ENCODE measurements around the gene ZDHHC24.
"Not testable (repeated sequence)": the region's sequence is repeated elsewhere in the genome, so short reads cannot be mapped to it uniquely, and the experiment has no call there.

Gene ZDHHC24

DNA sequence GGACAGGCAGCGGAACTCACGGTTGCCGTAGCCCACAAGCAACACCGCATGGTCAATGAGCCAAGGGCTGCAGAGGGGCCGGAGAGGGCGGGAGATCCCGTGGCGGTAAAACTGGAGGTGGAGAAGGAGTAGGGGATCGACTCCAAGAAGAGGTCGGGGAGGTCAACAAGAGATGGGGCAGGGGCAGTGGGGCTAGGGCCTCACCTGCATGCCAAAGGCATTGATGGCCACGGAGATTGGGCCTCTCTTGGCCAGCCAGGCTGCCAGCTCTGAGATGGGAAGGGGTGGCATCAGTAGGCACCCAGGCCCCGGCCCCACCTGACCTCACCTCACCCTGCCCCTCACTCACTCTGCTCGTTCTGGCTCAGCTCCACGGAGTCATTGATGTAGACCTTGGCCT is 18.7 kb upstream of the ZDHHC24 start:
- no peak for DNase-seq

- no peak for DNase-seq
These were observed 18.0 kb upstream of the ZDHHC24 start for GRCh38 chr11:66563832-66564231.

DNA sequence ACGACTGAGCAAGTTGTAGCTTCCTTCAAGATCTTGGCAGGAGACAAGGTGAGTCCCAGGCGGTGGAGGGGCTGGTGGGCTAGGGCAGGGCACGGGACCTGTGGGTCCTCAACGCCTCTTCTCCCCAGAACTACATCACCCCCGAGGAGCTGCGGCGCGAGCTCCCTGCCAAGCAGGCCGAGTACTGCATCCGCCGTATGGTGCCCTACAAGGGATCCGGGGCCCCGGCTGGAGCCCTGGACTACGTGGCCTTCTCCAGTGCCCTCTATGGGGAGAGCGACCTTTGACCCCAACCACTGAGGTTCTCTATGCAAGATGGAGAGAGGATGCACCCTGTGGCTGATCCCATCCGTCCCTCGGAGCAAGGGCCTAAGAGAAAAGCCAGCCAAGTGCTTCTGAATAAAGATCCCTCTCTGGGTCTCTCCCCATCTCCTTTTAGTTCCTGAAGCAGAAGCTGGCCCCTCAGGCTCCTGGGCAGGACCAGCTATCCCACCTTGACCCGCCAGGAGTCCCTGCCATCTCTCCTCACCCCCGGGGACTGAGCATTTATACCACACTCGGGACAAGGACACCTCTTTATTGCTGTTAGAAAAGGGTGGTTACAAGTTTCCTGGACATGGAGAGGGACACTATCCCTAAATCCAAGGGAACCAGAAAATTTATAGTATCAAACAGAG is 17.2 kb upstream of the ZDHHC24 start:
- no peak for DNase-seq

GRCh38 chr11:66562275-66562674 is 16.4 kb upstream of the ZDHHC24 start:
- DNase-seq = no peak

DNA sequence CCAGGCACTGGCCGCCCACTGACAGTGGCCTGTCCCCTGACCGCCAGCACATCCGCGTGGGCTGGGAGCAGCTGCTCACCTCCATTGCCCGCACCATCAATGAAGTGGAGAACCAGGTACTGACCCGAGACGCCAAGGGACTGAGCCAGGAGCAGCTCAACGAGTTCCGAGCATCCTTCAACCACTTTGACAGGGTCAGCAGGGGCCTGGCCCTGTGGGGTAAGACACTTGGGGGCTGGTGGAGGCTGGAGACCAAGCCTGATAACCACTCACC is 16.1 kb upstream of the ZDHHC24 start:
- no peak for DNase-seq

GRCh38 chr11:66561178-66561974 is 15.5 kb upstream of the ZDHHC24 start:
- no peak for DNase-seq

- no peak for DNase-seq
These were observed 14.2 kb upstream of the ZDHHC24 start for GRCh38 chr11:66559866-66560676.

- no peak for DNase-seq
These were observed 13.5 kb upstream of the ZDHHC24 start for GRCh38 chr11:66559142-66559865.

GRCh38 chr11:66557733-66558326 is 12.0 kb upstream of the ZDHHC24 start:
- no peak for DNase-seq

GRCh38 chr11:66556086-66556485 is 10.2 kb upstream of the ZDHHC24 start:
- DNase-seq = no peak

DNA sequence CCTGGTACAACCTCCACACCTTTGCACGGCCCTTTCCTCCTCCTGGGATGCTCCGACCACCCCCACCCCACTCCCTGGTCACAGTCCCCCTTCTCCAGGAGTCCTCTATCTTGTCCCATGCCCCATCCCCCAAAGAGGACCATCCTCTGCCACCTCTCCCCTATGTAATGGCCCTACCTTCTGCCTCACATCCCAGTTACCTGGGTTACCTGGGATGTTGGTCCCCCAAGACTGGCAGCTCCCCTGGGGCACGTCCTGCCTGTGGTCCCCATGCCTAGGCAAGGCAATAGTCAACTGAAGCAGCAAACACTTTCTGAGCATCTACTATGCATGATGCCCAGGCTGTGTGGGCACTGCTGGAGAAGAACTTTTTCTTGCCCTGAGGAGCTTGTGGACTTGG is 9.6 kb upstream of the ZDHHC24 start:
- DNase-seq = no peak

DNA sequence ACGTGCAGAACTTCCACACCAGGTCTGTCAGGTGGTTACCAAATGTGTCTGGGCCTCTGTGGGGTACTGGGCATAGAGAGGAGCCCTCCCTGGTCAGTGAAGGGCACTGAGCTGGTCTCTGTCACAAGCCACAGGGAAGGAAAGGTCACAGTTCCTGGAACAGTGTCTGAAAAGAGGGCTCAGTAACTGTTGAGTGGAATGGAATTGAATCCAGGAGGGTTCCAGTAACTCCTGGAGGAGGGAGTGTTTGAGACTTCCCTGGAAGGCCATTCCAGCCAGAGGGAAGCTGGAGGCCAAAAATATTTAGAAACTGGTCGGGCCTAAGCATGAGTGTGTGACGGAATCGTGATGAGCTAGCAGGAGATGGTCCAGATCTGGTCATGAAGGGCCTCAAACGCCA is 8.8 kb upstream of the ZDHHC24 start:
- no peak for DNase-seq

DNA sequence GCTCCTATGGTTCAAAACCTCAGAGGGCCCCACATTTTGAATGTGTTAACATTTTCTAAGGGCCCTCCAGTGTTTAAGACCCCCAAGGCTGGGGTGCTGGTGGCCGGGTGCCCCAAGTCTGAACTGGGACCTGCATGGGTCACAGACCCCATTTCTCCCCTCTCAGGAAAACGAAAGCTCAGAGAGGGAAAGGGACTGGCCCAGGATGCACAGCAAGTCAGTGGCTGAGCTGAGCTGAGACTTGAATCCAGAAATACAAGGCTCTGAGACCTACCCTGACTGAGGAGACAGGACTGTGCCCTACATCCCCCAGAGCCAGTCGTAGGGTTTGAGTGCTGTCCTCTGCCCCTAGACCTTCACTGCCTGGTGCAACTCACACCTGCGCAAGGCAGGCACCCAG is 5.0 kb upstream of the ZDHHC24 start:
- no peak for DNase-seq

DNA sequence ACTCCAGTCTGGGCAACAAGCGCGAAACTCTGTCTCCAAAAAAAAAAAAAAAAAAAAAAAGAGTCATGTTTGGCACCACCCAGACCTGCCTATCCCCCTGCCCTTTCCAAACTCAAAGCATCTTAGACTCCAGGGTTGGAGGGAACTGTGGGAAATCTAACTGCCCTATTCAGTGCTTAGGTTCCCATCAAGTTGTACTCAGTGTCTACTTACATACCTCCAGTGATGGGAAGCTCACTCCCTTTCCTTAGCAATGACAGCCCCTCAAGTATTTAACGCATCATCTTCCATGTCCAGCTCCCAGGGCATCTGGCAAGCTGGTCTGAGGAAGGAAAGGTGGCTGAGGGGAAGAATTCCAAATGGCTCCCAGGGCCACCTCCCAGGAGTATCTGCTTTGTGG is 3.8 kb upstream of the ZDHHC24 start:
- DNase-seq = no peak

DNA sequence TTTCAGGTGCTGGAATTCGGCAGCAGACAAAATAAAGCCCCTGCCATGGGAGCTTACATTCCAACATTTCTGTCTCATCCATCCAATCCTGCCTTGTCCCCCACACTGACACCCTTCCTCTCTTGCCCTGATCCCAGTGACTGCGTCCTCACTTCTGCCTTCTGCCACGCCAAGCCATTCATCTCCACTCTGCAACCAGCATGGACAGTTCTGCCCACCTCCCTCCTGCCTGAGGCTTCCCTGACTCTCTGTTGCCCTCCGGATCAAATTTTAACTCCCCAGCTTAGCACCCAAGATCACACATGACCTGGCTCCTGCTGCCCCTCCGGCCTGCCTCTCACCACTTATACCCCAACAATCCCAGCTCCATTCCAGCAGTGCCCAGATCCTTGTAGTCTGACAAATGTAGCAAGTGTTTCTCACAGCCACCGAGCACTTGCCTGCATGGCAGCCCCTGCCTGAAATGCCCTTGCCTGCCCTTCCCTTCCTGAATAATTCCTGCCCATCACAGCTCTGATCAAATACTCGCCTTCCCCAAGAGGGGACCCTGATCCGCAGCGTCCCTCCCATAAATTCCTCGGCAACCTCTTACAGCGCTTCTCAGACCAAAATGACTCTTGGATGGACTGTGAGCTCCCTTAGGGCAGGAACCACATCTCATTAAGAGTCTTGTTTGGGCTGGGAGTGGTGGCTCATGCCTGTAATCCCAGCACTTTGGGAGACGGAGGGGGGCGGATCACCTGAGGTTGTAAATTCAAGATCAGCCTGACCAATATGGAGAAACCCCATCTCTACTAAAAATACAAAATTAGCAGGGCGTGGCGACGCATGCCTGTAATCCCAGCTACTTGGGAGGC is 3.2 kb upstream of the ZDHHC24 start:
- DNase-seq = no peak

- no peak for DNase-seq
These were observed 2.2 kb upstream of the ZDHHC24 start for GRCh38 chr11:66548041-66548440.

DNA sequence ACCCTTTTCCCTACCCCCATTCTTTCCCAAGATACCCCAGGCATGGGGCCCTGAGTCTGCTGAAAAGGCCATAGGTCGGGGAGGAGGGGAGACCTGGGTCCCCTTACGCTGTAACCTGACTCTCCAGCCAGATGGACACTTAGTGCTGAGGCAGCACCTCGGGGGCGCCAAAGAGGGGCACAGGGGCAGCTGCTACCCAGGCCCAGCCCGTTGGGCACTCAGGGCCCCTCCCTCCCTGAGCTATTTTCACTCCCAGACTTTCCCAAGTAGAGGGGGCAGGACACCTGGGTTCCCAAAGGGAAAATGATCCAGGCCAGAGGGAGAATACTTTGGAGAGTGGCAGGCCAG is 1.8 kb upstream of the ZDHHC24 start:
- DNase-seq = no peak

GRCh38 chr11:66546966-66547661 is 1.3 kb upstream of the ZDHHC24 start:
- DNase-seq = no peak

GRCh38 chr11:66546368-66546965 is 619 bp upstream of the ZDHHC24 start, which contains the start of gene ACTN3:
TSS of gene ACTN3 (plus strand) at chr11:66546903. CDS start at chr11:66546938, 35 bp downstream.
- no peak for DNase-seq

DNA sequence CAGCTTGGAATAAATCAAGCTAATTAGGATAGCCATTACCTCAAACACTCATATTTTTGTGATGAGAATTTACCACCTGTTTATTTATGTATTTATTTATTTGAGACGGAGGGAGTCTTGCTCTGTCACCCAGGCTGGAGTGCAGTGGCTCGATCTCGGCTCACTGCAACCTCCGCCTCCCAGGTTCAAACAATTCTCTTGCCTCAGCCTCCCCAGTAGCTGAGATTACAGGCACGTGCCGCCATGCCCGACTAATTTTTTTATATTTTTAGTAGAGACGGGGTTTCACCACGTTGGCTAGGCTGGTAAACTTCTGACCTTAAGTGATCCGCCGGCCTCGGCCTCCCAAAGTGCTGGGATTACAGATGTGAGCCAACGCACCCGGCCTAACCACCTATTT is 896 bp downstream of the ZDHHC24 start:
- not testable (repeated sequence) for DNase-seq

Data from activated gamma-delta T cell treated with Interleukin-2 at 50 U/mL for 16 hours (primary cell).